NT2/D1 (cell line): ENCODE measurements around the gene POLR1F.
"Not testable (repeated sequence)": the region's sequence is repeated elsewhere in the genome, so short reads cannot be mapped to it uniquely, and the experiment has no call there.

ENCODE experiments used
- DNase-seq: peaks from one replicate; pipeline ENCODE4 v3.0.0-alpha.2; 2011; ENCODE audit warnings: low read depth, low spot score
- H3K27me3 ChIP-seq: 2 replicates; pipeline ENCODE4 v1.6.0; 2011; ENCODE audit warnings: mild to moderate bottlenecking; ENCODE audit not compliant: insufficient read length, insufficient read depth
- H3K36me3 ChIP-seq: 2 replicates; pipeline ENCODE4 v1.6.1; 2011; ENCODE audit warnings: mild to moderate bottlenecking, low read length, mixed read lengths; ENCODE audit not compliant: insufficient read depth, insufficient read length
- H3K4me1 ChIP-seq: 2 replicates; pipeline ENCODE4 v1.5.1; 2011; ENCODE audit not compliant: insufficient read depth, insufficient read length
- H3K4me3 ChIP-seq: 2 replicates; pipeline ENCODE4 v1.5.1; 2011; ENCODE audit warnings: low read depth; ENCODE audit not compliant: insufficient read length
- H3K9ac ChIP-seq: 2 replicates; pipeline ENCODE4 v1.6.0; 2011; ENCODE audit warnings: low read depth; ENCODE audit not compliant: insufficient read length
- H3K9me3 ChIP-seq: 2 replicates; pipeline ENCODE4 v1.5.1; 2011; ENCODE audit warnings: mild to moderate bottlenecking, low read length; ENCODE audit not compliant: insufficient read depth
- SUZ12 ChIP-seq: IDR thresholded peaks from 2 replicates; pipeline ENCODE4 v1.6.1; 2011; ENCODE audit not compliant: insufficient read length, insufficient read depth; ENCODE audit errors: extremely low read depth
- YY1 ChIP-seq: IDR thresholded peaks from 2 replicates; pipeline ENCODE4 v1.6.1; 2011; ENCODE audit not compliant: insufficient read length, insufficient read depth
- ZNF274 ChIP-seq: IDR thresholded peaks from 2 replicates; pipeline ENCODE4 v1.6.1; 2011; ENCODE audit warnings: mild to moderate bottlenecking, low read depth, low read length

POLR1F gene

DNA sequence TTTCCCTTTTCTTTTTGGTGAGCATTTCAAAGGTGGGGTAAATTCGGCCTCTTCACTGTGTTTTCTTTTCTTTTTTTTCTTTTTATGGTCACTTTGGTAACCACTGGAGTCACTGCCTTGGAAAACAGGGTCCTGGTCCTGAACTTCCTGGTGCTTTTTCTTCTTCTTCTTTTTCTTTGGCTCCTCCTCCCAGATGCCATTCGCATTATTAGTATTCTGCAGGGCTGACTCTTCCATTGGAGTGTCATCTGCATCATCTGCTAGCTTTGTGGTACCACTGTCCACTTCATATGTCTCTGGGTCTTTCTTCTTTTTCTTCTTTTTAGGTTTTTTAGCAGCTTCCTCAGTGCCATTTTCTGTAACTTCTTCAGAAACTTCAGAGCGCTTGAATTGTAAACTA is 10.5 kb downstream of the POLR1F start:
- Histone ChIP-seq H3K4me3 (no peak overlapping the region), H3K9ac (no peak overlapping the region), H3K4me1 (no peaks in the 10 kb centered on the region), H3K36me3 (peaks cover 54% of the 10 kb centered on the region), H3K9me3 (peaks cover 14% of the 10 kb centered on the region; the same call in 1 of the 2 replicates), H3K27me3 (no peaks in the 10 kb centered on the region)
- no peak for DNase-seq
- TF ChIP-seq ZNF274 (no peak), YY1 (no peak), SUZ12 (no peak)

DNA sequence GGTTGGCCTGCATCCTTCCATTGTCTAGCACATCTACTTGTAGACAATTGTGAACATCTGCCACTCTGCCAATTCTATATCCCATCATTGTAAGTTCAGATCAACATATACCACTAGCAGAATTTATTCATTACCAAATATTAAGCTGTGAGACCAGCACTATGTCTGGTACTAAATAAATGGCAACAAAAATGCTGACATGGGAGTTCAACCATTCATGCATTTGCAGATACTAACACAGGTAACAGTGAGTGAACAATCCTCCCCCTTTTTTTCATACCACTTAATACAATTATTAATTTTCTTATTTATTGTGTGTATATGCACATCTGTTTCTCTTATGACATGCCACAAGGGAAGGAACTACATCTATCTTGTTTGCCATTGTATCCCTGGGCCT is 11.9 kb downstream of the POLR1F start:
- H3K9me3 ChIP-seq: peaks cover 21% of the 10 kb centered on the region
- no peak overlapping the region for H3K4me3 ChIP-seq
- DNase-seq: no peak
- H3K36me3 ChIP-seq: peaks cover 43% of the 10 kb centered on the region
- no peak for TF ChIP-seq ZNF274
- no peak for TF ChIP-seq SUZ12
- TF ChIP-seq YY1: no peak
- no peaks in the 10 kb centered on the region for H3K27me3 ChIP-seq
- H3K4me1 ChIP-seq: no peaks in the 10 kb centered on the region
- H3K9ac ChIP-seq: no peak overlapping the region

DNA sequence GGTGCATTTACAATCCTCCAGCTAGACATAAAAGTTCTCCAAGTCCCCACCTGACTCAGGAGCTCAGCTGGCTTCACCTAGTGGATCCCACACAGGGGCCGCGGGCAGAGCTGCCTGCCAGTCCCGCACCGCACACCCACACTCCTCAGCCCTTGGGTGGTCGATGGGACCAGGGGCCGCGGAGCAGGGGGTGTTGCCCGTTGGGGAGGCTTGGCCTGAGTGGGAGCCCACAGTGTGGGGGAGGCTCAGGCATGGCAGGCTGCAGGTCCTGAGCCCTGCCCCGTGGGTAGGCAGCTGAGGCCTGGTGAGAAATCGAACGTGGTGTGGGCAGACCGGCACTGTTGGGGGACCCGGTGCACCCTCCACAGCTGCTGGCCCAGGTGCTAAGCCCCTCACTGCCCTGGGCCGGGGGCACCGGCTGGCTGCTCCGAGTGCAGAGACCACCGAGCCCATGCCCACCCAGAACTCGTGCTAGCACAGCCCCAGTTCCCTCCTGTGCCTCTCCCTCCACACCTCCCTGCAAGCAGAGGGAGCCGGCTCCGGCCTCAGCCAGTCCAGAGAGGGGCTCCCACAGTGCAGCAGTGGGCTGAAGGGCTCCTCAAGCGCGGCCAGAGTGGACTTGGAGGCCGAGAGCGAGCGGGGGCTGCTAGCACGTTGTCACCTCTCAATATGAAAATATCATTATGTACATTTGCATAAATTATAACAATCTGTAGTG is 16.6 kb downstream of the POLR1F start:
- DNase-seq: no peak
- H3K27me3 ChIP-seq: no peaks in the 10 kb centered on the region
- no peak for TF ChIP-seq ZNF274
- no peak for TF ChIP-seq YY1
- no peak for TF ChIP-seq SUZ12
- peaks cover 8% of the 10 kb centered on the region for H3K36me3 ChIP-seq
- no peaks in the 10 kb centered on the region for H3K4me1 ChIP-seq
- peaks cover 28% of the 10 kb centered on the region for H3K9me3 ChIP-seq
- H3K4me3 ChIP-seq: no peak overlapping the region
- no peak overlapping the region for H3K9ac ChIP-seq

DNA sequence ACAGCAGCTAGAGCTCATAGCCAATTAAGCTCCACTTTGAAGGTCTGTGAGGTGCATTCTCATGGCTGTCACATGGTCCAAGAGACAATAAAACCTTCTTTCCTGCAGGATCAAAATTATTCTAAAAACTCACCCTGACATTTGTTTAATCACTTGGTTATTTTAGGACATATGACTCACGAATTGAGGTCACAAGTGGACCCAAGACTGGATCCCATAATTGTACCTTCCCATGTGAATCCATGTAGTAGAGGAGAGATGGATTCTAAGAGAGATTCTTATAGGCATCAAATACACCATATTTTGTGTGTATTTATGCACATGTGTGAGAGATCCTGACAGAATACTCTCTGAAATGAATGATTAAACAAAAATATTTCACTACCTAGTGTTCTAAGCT is 18.1 kb downstream of the POLR1F start:
- peaks cover 28% of the 10 kb centered on the region for H3K9me3 ChIP-seq
- no peak overlapping the region for H3K9ac ChIP-seq
- no peaks in the 10 kb centered on the region for H3K27me3 ChIP-seq
- H3K4me3 ChIP-seq: no peak overlapping the region
- no peaks in the 10 kb centered on the region for H3K36me3 ChIP-seq
- no peak for DNase-seq
- TF ChIP-seq ZNF274 (no peak), YY1 (no peak), SUZ12 (no peak)
- no peaks in the 10 kb centered on the region for H3K4me1 ChIP-seq

DNA sequence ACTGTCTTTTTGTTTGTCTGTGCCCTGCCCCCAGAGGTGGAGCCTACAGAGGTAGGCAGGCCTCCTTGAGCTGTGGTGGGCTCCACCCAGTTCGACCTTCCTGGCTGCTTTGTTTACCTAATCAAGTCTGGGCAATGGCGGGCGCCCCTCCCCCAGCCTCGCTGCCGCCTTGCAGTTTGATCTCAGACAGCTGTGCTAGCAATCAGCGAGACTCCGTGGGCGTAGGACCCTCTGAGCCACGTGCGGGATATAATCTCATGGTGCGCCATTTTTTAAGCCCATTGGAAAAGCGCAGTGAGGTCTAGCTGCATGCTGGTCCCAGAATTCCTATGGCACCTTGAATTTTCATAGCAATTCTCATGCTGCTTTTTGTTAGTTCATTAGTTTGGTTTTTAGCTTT is 19.7 kb downstream of the POLR1F start:
- peaks cover 28% of the 10 kb centered on the region for H3K9me3 ChIP-seq
- not testable (repeated sequence) for H3K27me3 ChIP-seq, H3K4me3 ChIP-seq, H3K36me3 ChIP-seq, DNase-seq, H3K4me1 ChIP-seq, H3K9ac ChIP-seq

DNA sequence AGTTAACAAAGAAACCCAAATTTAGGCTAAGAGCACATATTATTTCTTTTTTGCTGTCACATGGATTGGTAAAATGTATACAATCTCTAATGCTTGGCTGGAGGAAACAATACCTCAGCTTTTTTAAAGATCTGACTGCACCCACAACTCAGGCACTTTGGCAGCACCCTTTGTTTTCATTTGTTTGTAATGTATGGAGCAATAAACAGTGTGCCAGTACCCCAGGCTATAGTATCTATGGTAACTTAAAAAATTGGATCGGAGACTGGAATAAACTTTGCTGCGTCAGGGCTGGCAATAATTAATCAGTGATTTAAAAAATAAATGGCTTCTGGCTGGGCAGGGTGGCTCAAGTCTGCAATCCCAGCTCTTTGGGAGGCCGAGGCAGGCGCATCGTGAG is 27.2 kb downstream of the POLR1F start:
- no peaks in the 10 kb centered on the region for H3K4me1 ChIP-seq
- H3K9ac ChIP-seq: no peak overlapping the region
- TF ChIP-seq SUZ12: no peak
- no peak for TF ChIP-seq YY1
- TF ChIP-seq ZNF274: no peak
- no peak overlapping the region for H3K4me3 ChIP-seq
- DNase-seq: no peak
- no peaks in the 10 kb centered on the region for H3K27me3 ChIP-seq
- no peaks in the 10 kb centered on the region for H3K36me3 ChIP-seq
- H3K9me3 ChIP-seq: no peaks in the 10 kb centered on the region

DNA sequence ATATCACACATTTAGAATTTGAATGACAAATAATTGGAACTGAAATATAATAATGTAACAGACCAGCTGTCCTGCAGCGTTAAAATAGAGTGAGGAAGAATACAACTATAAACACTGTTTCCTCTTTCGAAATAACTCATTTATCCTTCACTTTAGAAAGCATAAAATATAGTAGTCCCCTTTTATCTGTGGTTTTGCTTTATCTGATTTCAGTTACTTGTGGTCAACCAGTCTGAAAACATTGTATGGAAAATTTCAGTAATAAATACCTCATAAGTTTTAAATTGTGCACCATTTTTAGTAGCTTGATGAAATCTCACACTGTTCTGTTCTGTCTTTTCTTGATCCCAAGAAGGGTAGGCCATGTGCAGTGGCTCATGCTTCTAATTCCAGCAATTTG is 31.7 kb downstream of the POLR1F start:
- Histone ChIP-seq H3K4me3 (no peak overlapping the region), H3K9me3 (no peaks in the 10 kb centered on the region; the same call in 1 of the 2 replicates), H3K36me3 (no peaks in the 10 kb centered on the region), H3K27me3 (no peaks in the 10 kb centered on the region), H3K4me1 (no peaks in the 10 kb centered on the region), H3K9ac (no peak overlapping the region)
- no peak for DNase-seq
- TF ChIP-seq ZNF274 (no peak), SUZ12 (no peak), YY1 (no peak)

DNA sequence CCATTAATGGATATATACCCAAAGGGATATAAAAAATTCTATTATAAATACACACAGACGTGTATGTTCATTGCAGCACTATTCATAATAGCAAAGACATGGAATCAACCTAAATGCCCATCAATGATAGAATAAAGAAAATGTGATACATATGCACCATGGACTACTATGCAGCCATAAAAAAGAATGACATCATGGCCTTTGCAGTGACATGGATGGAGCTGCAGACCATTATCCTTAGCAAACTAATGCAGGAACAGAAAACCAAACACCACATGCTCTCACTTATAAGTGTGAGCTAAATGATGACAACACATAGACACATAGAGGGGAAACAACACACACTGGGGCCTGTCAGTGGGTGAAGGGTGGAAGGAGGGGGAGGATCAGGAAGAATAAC is 33.0 kb downstream of the POLR1F start:
- DNase-seq: no peak
- Histone ChIP-seq H3K36me3 (no peaks in the 10 kb centered on the region), H3K4me3 (no peak overlapping the region), H3K9me3 (no peaks in the 10 kb centered on the region; the same call in 1 of the 2 replicates), H3K27me3 (no peaks in the 10 kb centered on the region), H3K4me1 (no peaks in the 10 kb centered on the region), H3K9ac (no peak overlapping the region)
- no peak for TF ChIP-seq YY1
- TF ChIP-seq SUZ12: no peak
- TF ChIP-seq ZNF274: no peak
